ENCODE results near the gene GIN1. TPM values are rescaled to one million over a fixed set of nuclear protein-coding genes. Genes with fewer than 3 reads are reported as not detected.
"Not testable (repeated sequence)": the region's sequence is repeated elsewhere in the genome, so short reads cannot be mapped to it uniquely, and the experiment has no call there.

Gene GIN1, protein sequence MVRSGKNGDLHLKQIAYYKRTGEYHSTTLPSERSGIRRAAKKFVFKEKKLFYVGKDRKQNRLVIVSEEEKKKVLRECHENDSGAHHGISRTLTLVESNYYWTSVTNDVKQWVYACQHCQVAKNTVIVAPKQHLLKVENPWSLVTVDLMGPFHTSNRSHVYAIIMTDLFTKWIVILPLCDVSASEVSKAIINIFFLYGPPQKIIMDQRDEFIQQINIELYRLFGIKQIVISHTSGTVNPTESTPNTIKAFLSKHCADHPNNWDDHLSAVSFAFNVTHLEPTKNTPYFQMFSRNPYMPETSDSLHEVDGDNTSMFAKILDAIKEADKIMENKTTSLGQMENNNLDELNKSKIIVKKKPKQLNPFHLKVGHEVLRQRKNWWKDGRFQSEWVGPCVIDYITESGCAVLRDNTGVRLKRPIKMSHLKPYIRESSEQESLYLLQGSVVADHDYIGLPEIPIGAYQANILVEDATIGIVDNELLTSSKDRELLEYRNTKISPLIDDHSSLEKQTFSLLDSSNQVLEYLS
- polyA plus RNA-seq (ENCODE audit: insufficient read length in 4 of 4) = 10 to 100 TPM; 10.2 to 16.6 (median 12.5) TPM

DNA sequence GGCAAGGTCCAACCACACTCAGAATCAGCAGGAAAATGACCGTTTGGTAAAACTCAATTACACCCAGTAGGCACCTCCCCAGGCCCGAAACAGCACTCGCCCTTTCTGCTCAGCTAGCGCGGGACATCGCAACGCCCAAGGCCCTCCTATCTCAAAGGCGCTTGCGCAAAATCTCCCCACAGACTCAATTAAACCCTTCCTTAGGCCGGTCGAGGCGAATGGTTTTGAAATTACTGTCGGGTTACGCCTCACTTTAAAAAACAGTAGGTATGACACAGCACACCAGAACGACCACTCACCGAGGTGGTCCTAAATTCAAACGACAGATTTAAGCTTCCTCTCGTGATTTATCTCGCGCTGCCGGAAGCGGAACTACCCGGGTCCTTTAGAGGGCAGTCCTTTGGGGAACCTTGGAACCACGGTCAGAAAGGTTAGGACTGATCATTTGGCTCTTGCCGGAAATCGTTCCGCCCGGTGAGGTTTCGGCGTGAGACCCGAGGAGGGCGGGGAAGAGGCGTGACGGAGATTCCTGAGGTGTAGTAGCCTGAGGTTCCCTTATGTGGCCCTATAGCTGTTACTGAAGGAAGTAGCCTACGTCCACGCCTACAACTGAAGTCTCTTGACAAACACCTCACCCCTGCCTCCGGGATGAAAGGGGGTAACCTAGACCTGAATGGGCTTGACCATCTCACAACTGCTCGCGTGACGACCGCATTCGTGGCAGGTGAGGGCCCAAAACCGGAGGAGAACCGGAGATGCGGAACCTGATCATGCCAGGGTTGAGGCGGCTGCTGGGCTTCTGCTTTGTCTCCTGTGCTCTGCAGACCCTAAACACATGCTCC, at the start of gene GIN1, which contains the start of gene PPIP5K2:
Gene GIN1, minus strand, starts transcription at position 374 of the 842 bp plus-strand sequence. CDS start 11,431 bp downstream, outside the sequence.
Gene PPIP5K2, plus strand, starts transcription at position 537 of the 842 bp plus-strand sequence. CDS start 9,289 bp downstream, outside the sequence.
- DNase-seq (ENCODE audit: low read depth in 4 of 4, low spot score in 2 of 4) = peak; percentile 94 to 99 (median 98)

DNA sequence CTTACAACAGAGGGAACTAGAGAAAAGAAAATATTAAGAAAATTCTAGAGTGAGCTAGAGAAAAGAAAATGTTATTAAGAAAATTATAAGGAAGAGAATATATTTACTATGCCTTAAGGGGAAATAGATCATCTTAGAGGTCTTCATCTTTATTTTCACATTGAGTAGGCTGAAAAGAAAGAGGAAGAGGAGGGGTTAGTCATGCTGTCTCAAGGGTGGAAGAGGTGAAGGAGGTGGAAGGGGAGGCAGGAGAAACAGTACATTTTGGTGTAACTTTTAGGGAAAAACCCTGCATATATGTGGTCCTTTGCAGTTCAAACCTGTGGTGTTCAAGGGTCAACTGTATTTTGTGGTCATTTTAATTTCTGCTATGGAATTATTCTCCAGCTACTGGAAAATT, 46.8 kb upstream of the GIN1 start:
- DNase-seq (ENCODE audit: low read depth in 4 of 4, low spot score in 2 of 4) = no peak

DNA sequence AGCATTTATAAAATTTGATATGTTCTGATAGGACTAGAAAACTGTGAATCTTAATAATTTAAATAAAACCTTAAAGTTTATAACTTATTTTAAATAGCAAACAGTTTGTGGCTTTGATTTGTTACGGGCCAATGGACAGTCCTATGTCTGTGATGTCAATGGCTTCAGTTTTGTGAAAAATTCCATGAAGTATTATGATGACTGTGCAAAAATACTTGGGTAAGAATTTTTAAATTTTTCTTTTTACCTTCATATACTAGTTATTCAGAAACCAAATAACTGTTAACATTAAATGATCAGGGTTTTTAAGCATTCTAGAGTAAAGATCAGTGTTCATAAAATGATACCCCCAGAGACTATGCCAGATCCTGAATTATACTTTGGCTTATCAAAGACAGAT, 31.2 kb upstream of the GIN1 start:
- no peak for DNase-seq (ENCODE audit: low read depth in 4 of 4, low spot score in 2 of 4)

DNA sequence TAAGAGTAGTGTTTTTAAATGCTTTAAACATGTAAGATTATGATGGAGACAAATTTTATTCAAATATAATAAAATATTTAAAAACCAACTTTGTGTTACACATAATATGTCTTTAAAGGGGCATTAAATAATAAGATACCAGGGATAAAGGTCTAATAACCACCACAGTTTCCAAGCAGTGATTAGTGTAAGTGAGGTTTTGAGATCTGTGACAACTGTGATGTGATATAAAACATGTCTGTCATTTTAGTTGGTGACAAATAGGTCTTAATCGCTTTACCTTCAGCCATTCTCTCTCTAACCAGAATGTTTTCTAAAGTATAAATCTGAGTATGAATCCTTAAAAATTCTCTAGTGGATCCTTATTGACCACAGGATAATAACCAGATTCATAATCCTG, 28.3 kb upstream of the GIN1 start:
- no peak for DNase-seq (ENCODE audit: low read depth in 4 of 4, low spot score in 2 of 4)

DNA sequence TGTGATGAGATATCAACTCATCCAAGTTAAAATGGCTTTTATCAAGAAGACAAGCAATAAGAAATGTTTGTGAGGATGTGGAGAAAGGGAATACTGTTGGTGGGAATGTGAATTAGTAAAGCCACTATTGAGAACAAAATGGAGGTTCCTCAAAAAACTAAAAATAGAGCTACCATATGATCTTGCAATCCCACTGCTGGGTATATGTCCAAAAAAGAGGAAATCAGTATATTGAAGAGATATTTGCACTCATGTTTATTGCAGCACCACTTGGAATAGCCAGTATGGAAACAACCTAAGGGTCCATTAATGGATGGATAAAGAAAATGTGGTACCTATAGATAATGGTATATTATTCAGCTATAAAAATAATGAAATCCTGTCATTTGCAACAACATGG, 25.3 kb upstream of the GIN1 start:
- DNase-seq (ENCODE audit: low read depth in 4 of 4, low spot score in 2 of 4) = no peak

DNA sequence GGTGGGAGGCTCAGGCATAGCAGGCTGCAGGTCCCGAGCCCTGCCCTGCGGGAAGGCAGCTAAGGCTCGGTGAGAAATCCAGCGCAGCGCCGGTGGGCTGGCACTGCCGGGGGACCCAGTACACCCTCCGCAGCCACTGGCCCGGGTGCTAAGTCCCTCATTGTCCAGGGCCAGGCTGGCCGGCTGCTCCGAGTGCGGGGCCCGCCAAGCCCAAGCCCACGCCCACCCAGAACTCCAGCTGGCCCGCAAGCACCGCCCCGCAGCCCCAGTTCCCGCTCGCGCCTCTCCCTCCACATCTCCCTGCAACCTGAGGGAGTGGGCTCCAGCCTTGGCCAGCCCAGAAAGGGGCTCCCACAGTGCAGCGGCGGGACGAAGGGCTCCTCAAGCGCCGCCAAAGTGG, 22.2 kb upstream of the GIN1 start:
- DNase-seq (ENCODE audit: low read depth in 4 of 4, low spot score in 2 of 4) = not testable (repeated sequence)

DNA sequence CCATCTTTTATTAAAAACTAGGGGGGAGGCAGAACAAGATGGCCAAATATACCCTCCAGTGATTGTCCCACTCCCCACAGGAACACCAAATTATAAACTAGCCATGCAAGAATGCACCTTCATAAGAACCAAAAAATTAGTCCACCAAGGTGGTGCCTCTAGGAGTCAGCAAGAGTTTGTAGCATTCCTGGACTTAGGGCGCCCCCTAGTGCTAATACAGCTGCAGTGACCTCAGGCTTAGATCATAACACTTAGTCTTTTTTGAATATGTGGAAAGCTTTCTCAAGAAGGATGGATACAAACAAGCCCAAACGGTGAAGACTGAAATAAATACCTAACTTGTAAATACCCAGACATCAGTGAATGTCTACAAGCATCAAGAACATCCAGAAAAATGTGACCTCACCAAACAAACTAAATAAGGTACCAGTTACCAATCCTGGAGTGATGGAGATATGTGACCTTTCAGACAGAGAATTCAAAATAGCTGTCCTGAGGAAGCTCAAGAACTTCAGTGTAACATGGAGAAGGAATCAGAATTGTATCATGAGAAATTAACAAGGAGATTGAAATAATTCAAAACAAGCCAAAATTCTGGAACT, 19.4 kb upstream of the GIN1 start:
- peak in 2 of 4 donors; percentile 38 to 62 for DNase-seq (ENCODE audit: low read depth in 4 of 4, low spot score in 2 of 4)

DNA sequence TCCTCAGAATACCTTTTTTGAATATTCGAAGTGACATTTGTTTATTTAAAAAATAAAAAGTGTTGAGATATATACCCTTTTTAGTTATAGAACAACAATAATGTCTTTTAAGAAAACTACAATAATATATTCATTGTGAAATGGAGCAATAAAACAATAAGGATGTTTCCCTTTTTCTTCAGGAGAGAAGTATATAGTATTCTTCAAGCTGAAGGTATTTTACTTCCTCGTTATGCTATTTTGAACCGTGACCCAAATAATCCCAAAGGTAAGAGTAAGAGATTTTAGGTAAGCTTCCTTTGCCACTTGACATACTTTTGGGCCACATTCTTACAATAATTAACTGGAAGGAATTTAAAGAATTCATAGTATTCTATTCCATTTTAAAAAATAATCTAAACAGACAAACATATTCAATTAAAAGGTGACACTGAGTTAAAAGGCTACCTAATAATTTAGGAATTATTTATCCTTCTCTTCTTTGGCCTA, 18.3 kb upstream of the GIN1 start:
- no peak for DNase-seq (ENCODE audit: low read depth in 4 of 4, low spot score in 2 of 4)

DNA sequence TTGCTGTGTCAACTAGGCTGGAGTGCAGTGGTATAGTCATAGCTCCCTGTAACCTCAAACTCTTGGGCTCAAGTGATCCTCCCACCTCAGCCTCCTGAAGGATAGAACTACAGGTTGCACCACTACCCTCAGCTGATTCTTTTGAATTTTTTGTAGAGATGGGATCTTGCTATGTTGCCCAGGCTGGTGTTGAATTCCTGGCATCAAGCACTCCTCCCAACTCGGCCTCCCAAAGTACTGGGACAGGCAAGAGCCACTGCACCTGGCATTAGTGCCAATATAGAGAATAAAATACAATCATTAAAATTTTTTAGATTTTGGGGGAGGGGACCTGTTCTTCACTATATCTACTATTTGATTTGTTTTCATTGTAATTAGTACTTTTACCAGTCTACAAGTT, 15.5 kb upstream of the GIN1 start:
- no peak for DNase-seq (ENCODE audit: low read depth in 4 of 4, low spot score in 2 of 4)

DNA sequence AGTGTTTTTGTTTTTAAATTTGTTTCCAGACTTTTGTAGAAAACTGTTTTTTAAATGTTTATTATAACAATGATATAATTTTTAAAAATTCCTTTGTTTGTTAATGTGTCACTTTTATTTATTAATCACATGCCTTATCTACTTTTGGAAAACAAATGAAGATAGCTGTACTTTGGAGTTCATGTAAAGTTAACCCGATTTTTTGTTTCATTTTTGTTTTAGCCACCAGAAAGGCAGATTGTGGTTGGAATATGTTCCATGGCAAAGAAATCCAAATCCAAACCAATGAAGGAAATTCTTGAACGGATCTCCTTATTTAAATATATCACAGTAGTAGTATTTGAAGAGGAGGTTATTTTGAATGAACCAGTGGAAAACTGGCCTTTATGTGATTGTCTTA, 13.3 kb upstream of the GIN1 start:
- no peak for DNase-seq (ENCODE audit: low read depth in 4 of 4, low spot score in 2 of 4)

DNA sequence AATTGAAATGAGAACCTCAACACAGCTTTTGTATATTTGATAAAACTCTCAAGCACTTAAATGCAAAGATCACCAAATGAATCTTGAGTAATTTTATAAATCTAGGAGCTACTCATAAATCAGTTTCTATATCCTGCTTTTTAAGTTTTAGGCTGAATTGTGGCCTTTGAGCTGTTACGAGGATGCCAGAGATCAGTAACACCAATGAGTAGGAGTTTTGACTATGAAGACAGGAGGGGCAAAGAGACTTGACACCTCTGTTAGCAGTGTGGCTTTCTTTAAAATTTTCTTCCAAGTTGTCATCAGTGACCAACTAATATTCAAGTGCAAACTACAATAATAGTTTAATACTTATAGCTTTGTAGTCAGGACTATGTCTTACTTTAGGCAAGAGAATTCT, 12.7 kb upstream of the GIN1 start:
- DNase-seq (ENCODE audit: low read depth in 4 of 4, low spot score in 2 of 4) = no peak

DNA sequence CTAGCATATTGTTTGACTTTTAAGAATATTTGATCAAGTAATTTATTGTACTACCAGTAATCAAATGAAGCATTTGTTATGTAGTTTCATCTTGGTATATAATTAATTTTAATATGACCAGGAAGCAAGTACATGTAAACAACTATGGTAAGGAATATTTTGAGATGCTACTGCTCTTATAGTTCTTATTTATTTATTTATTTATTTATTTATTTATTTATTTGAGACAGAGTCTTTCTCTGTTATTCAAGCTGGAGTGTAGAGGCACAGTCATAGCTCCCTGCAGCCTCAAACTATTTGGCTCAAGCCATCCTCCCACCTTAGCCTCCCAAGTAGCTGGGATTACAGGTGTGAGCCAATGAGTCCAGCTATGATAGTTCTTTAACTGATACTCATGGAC, 8.3 kb upstream of the GIN1 start:
- no peak for DNase-seq (ENCODE audit: low read depth in 4 of 4, low spot score in 2 of 4)

DNA sequence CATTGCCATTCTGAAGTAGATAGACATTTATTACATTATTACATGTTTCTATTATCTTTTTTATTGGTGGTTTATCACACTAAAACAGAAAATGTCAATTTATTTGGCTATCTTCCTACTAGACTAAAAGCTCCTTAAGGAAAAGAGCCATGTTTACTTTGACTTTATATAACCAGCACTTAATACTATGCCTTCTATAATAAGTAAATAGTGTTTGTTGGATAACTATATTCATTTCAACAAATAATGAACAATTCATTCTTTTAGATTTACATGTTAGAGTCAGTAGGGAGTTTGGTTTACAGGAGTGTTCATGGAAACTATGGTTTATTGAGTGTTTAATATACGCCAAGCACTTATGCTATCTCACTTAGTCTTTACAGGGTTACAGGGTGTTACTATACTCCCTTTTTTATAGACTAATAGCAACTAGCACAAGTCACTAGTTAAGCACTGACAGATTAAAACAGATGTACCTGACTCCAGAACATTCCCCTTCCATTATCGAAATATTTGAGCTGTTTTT, 7.4 kb upstream of the GIN1 start:
- DNase-seq (ENCODE audit: low read depth in 4 of 4, low spot score in 2 of 4) = no peak

DNA sequence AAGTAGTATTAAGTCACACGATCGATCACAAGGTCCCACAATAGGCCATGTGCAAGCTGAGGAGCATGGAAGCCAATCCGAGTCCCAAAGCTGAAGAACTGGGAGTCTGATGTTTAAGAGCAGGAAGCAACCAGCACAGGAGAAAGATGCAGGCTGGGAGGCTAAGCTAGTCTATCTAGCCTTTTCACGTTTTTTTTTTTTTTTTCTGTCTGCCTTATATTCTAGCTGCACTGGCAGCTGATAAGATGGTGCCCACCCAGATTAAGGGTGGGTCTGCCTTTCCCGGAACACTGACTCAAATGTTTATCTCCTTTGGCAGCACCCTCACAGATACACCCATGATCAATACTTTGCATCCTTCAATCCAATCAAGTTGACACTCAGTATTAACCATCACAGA, 6.6 kb upstream of the GIN1 start:
- no peak for DNase-seq (ENCODE audit: low read depth in 4 of 4, low spot score in 2 of 4)

DNA sequence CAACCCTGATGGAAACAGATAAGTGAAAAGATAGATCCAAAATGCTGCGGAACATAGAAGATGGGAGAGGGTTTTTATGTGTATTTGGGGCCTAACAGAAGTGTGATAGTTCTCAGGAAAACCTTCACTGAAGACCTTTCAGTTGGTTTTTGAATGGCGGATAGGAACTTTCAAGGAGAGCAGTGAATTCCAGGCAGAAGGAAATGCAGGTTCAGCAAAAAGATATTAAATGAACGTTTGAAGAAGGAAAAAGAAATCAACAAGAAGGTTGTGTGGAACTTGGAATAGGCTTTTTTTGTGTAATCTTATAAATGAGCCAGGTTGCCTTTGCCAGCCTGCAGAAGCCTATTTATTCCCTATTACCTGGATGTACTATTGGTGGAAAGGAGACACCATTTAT, 2.3 kb upstream of the GIN1 start:
- no peak for DNase-seq (ENCODE audit: low read depth in 4 of 4, low spot score in 2 of 4)

DNA sequence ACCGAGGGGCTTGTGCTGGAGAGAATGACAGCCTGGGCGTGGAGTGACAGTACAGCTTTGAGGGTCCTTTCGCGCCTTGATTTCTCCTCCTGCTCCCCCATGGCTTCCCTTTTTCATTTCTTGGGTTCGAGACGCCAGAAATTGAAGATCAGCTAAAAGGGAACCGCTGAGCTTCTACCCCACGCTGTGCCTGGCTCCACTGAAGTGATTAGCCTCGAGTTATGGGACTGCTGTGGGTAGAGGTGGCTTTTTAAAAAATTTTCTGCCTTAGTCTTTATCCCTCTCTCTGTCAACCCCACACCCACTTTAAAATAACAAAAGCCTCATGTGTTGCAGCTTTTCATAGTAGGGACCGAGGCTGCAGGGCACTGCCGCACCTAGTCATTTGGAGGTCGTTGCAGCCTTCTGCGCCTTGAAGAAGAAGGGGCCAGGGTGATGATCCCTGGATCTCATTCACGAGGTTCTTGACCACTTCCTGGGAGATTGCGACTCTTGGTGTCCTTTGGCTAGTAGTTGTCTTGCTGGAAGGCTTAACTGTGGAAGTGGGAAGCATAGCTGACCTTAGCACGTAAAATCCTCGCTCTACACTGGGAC, 766 bp upstream of the GIN1 start:
- peak in 1 of 4 donors; percentile 31 for DNase-seq (ENCODE audit: low read depth in 4 of 4, low spot score in 2 of 4)

DNA sequence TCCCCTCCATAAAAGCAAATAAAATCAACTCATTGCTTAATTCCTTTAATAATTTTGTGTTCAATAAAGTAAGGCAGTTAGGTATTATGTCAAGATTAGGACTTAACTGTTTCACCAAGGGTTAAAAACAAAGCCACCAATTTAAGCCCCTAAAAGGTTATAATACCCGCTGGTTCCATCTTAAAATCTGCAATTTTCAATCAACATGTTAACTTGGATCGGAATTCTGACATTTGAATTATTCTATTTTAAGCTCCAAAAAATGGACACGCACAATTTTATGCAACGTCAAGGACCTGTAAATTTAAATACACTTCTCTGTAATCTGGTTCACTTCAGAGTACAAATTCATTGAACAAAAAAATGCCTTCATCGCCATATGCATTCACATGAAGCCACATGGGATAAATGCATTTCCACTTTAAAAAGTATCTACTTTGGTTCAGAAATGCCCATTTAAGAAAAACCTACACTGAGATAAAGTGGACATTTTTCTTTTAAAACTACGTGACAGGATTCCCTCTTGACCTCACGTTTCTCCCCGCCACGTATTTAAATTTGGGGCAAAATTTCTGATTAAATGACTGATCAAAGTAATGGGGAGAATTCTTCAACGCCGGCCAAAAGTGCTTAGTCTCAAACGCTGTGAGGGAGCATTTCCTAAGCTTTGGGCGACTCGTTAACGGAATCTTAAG, 721 bp downstream of the GIN1 start:
- DNase-seq (ENCODE audit: low read depth in 4 of 4, low spot score in 2 of 4) = peak in 1 of 4 donors; percentile 45

DNA sequence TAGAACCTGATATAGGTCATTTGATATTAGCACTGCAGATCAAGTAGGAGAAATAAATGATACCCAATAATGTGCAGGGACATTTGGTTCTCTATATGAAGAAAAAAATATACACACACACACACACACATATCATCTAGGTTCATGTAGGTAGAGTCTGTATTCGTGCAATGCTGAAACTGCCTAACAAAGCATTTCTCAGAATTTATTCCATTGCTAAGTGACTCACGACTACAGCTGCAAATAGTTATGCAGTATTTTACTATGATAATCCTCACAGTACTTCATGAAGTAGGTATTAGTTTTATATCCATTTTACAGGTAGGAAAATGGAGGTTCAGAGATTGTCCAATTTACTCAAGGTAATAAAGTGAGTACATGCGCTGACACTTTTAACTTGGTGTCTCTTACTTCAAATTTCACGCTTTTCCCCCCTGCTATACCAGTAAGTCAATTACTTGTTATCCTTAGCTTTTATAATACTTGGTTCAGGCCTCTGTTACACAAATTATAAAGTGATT, 2.4 kb downstream of the GIN1 start:
- DNase-seq (ENCODE audit: low read depth in 4 of 4, low spot score in 2 of 4) = no peak

DNA sequence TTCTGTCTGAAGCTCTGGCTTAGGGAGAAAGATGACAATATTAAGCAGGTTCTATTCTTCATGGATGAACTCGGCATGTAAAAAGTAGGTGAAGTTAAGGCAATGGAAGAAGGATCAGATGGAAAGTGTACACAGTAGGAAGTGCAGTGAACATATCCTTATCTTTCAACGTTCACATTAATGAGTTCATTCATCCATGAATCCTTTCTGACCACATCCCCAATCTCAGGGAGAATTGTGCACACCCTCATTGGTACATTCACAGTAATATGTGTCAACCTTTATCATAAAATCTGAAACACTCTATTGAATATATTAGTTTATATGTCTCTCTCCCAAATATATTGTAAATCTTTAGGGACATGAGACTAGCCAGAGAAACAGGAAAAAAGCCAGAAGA, 5.5 kb downstream of the GIN1 start:
- no peak for DNase-seq (ENCODE audit: low read depth in 4 of 4, low spot score in 2 of 4)

Measured in left renal cortex interstitium (tissue), 4 donors.